ENCODE measurements around the gene HDAC4.

The HDAC4 gene

DNA sequence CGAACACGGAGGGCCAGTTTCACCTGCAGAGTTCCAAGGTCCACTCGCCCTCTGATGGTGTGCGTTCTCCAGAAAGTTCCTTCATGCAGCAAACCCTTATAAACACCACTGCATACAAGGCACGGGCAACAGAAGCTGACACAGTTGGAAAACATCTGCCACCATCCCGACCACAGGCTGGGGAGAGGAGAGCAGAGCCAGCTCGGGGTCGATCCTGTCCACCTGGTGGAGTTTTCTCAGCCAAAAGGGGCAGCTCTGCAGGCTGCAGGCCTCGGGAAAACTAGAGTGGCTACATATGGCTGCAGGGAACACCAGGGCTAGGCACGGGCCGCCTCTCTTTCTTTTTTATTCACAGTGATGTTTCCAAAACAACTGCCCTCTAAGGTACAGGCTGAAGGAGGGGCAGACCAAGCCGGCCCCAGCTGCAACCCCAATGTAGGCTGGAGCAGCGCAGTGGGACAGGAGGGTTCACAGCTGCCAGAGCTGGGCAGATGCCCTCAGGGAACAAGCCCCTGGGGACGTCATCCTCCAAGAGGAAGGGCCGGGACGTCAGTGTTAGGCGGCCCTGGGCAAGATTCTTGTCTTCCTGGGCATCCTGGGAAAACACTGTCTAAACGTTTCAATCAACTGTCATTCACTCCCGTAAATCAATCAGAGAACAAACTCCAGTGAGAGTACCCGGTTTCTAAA lies 278.3 kb downstream of the HDAC4 start:
- Histone ChIP-seq H3K9me3 (ENCODE audit: low read length) (no peaks in the 10 kb centered on the region), H3K27ac (ENCODE audit: low read depth, low read length) (no peak overlapping the region), H3K9ac (ENCODE audit: low read length) (no peak overlapping the region)

DNA sequence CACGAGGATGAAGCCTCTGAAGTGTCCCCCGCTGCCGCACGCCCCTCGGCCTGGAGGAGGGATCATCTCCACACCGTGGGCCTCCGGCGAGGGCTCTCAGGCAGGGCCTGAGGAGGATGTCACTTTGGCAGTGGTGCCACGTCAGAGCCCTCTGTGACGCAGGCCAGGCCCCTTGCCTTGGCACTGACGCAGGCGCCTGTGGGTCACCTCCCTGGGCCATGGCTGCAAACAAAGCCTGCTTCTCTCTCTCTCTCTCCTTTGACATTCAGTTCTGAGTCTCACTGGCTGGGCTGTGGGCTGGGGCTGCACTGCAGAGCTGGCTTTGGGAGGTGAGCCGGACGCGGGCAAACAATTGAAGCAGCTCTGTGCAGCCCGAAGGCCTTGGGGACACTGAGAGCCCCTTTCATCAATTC lies 279.2 kb downstream of the HDAC4 start:
- Histone ChIP-seq H3K9ac (ENCODE audit: low read length) (no peak overlapping the region), H3K4me1 (ENCODE audit: insufficient read depth, low read length) (peaks cover 11% of the 10 kb centered on the region), H3K36me3 (ENCODE audit: insufficient read depth, low read length) (peaks cover 41% of the 10 kb centered on the region), H3K27ac (ENCODE audit: low read depth, low read length) (no peak overlapping the region), H3K27me3 (ENCODE audit: control insufficient read depth in 1 of 2, insufficient read depth in 2 of 2, low read length in 2 of 2) (no peaks in the 10 kb centered on the region), H3K9me3 (ENCODE audit: low read length) (no peaks in the 10 kb centered on the region), H3K4me3 (ENCODE audit: low read depth in 1 of 2, low read length in 2 of 2) (no peak overlapping the region)

More for the DNA sequence above, 278.3 kb downstream of the HDAC4 start:
- H3K36me3 ChIP-seq (ENCODE audit: insufficient read depth, low read length), result peaks cover 43% of the 10 kb centered on the region
- no peaks in the 10 kb centered on the region for H3K27me3 ChIP-seq (ENCODE audit: control insufficient read depth in 1 of 2, insufficient read depth in 2 of 2, low read length in 2 of 2)
- no peak overlapping the region for H3K4me3 ChIP-seq (ENCODE audit: low read depth in 1 of 2, low read length in 2 of 2)
- peaks cover 11% of the 10 kb centered on the region for H3K4me1 ChIP-seq (ENCODE audit: insufficient read depth, low read length)

DNA sequence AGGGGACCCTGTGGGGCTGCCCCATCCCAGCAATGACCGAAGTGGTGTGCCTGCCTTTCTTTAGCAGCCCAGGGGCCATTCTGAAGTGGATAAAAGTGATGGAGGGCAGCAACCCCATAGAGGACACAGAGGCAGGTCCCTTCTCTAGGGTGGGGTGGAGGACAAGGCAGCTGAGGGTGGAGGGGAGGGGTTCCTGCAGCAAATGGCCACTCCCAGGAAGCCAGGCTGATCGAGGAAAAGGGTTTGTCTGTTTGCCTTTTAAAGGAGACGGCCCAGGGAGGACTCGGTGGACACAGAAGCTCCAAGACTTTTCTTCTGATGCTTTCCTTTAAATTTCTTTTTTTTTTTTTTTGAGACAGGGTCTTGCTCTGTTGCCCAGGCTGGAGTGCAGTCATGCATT lies 280.2 kb downstream of the HDAC4 start:
- Histone ChIP-seq H3K9ac (ENCODE audit: low read length) (no peak overlapping the region), H3K36me3 (ENCODE audit: insufficient read depth, low read length) (peaks cover 31% of the 10 kb centered on the region), H3K27ac (ENCODE audit: low read depth, low read length) (no peak overlapping the region), H3K9me3 (ENCODE audit: low read length) (no peaks in the 10 kb centered on the region), H3K4me1 (ENCODE audit: insufficient read depth, low read length) (peaks cover 11% of the 10 kb centered on the region), H3K4me3 (ENCODE audit: low read depth in 1 of 2, low read length in 2 of 2) (no peak overlapping the region), H3K27me3 (ENCODE audit: control insufficient read depth in 1 of 2, insufficient read depth in 2 of 2, low read length in 2 of 2) (no peaks in the 10 kb centered on the region)

DNA sequence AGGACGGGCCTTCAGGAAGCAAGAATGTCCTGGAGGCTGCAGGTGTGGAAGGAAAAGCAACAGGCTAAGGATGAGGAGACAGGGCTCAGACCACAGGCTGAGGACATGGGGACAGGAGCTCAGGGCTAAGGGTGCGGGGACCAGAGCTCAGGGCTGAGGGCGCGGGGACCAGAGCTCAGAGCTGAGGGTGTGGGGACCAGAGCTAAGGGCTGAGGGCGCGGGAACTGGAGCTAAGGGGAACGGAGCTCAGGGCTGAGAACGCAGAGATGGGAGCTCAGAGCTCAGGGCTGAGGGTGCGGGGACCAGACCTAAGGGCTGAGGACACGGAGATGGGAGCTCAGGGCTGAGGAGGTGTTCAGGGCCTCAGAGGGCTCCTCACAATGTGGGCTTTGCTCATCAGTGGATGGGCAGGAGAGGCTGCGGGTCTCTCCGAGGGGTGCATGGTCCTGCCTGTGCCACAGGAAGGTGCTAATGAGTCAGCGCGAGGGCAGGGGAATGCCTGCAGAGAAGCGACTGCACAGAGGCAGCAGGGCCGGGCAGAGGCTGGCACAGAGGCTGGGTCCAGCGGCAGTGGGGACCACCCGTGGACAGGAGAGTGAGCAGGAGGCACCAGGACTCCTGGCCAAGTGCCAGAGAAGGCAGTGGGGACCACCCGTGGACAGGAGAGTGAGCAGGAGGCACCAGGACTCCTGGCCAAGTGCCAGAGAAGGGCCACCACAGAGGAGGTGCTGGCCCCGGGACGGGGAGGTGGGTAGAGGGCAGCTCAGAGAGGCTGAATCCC lies 281.3 kb downstream of the HDAC4 start:
- Histone ChIP-seq H3K27me3 (ENCODE audit: control insufficient read depth in 1 of 2, insufficient read depth in 2 of 2, low read length in 2 of 2) (no peaks in the 10 kb centered on the region), H3K4me1 (ENCODE audit: insufficient read depth, low read length) (peaks cover 16% of the 10 kb centered on the region), H3K27ac (ENCODE audit: low read depth, low read length) (no peak overlapping the region), H3K4me3 (ENCODE audit: low read depth in 1 of 2, low read length in 2 of 2) (no peak overlapping the region), H3K36me3 (ENCODE audit: insufficient read depth, low read length) (peaks cover 25% of the 10 kb centered on the region), H3K9me3 (ENCODE audit: low read length) (no peaks in the 10 kb centered on the region), H3K9ac (ENCODE audit: low read length) (no peak overlapping the region)

DNA sequence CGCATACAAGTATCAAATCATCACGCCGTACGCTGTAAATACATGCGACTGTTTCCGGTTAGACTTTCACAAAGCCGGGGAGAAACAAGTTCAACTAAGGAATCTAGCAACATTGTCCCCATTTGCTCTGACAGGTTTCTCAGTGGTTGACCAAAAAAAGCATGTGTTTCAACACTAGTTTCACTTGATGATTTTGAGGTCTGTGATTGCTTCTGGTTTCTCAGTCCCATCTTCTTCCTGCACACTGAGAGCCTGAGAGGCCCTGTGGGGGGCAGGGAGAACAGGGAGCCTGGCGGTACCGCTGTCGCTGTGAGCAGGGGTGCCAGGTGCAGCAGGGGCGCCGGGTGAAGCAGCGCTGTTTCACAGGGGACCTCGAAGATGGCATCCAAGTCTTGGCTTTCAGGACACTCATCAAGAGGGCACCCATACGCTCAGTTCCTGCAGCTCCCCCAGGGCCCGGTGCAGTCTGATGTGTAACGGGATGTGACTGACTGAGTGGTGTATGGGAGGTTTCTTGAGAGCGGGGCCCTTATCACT lies 282.1 kb downstream of the HDAC4 start:
- no peak overlapping the region for H3K4me3 ChIP-seq (ENCODE audit: low read depth in 1 of 2, low read length in 2 of 2)

DNA sequence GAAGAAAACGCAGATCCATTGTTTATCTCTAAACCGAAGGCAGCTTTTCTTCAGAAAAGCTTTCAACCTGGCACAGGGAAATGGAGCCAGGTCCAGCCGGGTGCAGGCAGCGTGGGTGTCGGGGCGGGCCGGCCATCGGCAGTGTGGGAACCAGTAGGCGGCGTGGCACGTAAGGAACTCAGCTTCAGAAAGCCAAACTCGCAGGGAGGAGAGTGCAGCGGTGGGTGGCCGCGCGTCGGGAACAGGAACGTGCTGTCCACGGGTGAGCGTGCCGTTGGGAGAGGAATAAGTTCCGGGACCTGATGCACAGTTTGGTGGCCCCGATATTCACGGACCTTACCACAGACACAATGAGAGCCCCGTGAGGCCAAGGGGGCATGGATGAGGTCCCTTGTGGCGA lies 282.6 kb downstream of the HDAC4 start:
- no peaks in the 10 kb centered on the region for H3K27me3 ChIP-seq (ENCODE audit: control insufficient read depth in 1 of 2, insufficient read depth in 2 of 2, low read length in 2 of 2)
- no peak overlapping the region for H3K9ac ChIP-seq (ENCODE audit: low read length)
- no peaks in the 10 kb centered on the region for H3K9me3 ChIP-seq (ENCODE audit: low read length)
- H3K4me1 ChIP-seq (ENCODE audit: insufficient read depth, low read length), result peaks cover 29% of the 10 kb centered on the region
- H3K27ac ChIP-seq (ENCODE audit: low read depth, low read length), result no peak overlapping the region
- H3K36me3 ChIP-seq (ENCODE audit: insufficient read depth, low read length), result peaks cover 17% of the 10 kb centered on the region
- no peak overlapping the region for H3K4me3 ChIP-seq (ENCODE audit: low read depth in 1 of 2, low read length in 2 of 2)

More for the DNA sequence above, 282.1 kb downstream of the HDAC4 start:
- no peak overlapping the region for H3K27ac ChIP-seq (ENCODE audit: low read depth, low read length)
- no peaks in the 10 kb centered on the region for H3K27me3 ChIP-seq (ENCODE audit: control insufficient read depth in 1 of 2, insufficient read depth in 2 of 2, low read length in 2 of 2)
- peaks cover 21% of the 10 kb centered on the region for H3K36me3 ChIP-seq (ENCODE audit: insufficient read depth, low read length)
- H3K9me3 ChIP-seq (ENCODE audit: low read length), result no peaks in the 10 kb centered on the region
- H3K9ac ChIP-seq (ENCODE audit: low read length), result no peak overlapping the region
- H3K4me1 ChIP-seq (ENCODE audit: insufficient read depth, low read length), result peaks cover 24% of the 10 kb centered on the region

DNA sequence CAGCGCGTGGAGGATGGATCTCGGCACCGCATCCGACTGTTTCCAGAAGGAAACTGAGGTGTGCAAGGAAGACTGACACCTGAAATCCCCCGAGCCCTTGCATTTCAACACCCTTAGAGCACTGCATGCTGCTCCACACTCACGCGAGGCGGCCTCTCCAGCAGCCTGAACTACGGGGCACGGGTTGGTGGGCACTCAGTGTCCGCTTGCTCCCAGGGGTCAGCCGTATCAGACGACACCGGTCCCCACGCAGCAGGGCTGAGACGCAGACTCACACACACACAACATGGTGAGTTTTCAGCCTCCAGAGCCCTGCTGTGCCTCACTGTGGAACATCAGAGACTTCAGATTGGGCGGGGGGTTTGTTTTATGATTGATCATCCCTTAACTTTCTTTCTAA lies 283.0 kb downstream of the HDAC4 start:
- H3K27me3 ChIP-seq (ENCODE audit: control insufficient read depth in 1 of 2, insufficient read depth in 2 of 2, low read length in 2 of 2), result no peaks in the 10 kb centered on the region
- peaks cover 33% of the 10 kb centered on the region for H3K4me1 ChIP-seq (ENCODE audit: insufficient read depth, low read length)
- no peaks in the 10 kb centered on the region for H3K9me3 ChIP-seq (ENCODE audit: low read length)
- H3K27ac ChIP-seq (ENCODE audit: low read depth, low read length), result no peak overlapping the region
- peaks cover 17% of the 10 kb centered on the region for H3K36me3 ChIP-seq (ENCODE audit: insufficient read depth, low read length)
- H3K4me3 ChIP-seq (ENCODE audit: low read depth in 1 of 2, low read length in 2 of 2), result no peak overlapping the region
- H3K9ac ChIP-seq (ENCODE audit: low read length), result no peak overlapping the region

DNA sequence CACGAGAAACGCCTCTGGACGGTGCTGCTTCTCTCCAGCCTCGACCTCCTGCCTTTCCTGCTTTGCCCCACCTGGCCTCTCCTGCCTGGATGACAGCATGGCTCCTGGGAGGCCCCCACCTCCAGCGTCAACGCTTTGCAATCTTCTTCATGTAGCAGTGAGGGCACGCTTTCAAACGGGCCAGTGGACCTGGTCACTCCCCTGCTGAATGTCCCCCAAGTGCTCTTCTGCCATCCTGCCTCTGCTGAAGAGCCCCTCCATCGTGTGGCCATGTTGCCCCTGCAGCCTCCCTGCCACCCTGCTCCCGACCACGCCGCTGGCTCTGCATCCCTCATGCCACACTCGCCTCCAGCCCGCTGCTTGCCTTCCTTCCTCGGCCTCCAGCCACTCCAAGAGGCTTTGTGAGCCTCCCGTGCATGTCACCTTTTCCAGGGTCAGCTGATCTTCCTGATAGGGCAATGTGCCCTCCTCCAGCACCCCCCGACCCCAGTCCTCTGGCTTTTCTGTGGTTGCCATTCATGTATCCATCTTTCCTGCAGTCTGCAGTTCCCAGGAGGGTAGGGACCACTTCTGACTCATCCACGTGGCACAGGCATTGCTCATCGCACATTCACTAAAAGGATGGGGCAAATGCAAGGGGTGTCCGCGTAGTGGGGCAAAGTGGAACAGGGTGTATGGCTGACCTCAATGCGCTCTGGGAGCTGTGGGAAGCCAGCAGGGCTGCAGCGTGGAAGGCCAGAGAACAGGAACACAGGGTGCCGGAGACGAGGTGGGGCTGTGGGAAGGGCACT lies 284.2 kb downstream of the HDAC4 start:
- no peaks in the 10 kb centered on the region for H3K9me3 ChIP-seq (ENCODE audit: low read length)
- peaks cover 26% of the 10 kb centered on the region for H3K36me3 ChIP-seq (ENCODE audit: insufficient read depth, low read length)
- peak overlapping the region; percentile 33 for H3K27ac ChIP-seq (ENCODE audit: low read depth, low read length)
- H3K4me3 ChIP-seq (ENCODE audit: low read depth in 1 of 2, low read length in 2 of 2), result no peak overlapping the region
- H3K9ac ChIP-seq (ENCODE audit: low read length), result no peak overlapping the region
- peaks cover 35% of the 10 kb centered on the region for H3K4me1 ChIP-seq (ENCODE audit: insufficient read depth, low read length)
- H3K27me3 ChIP-seq (ENCODE audit: control insufficient read depth in 1 of 2, insufficient read depth in 2 of 2, low read length in 2 of 2), result no peaks in the 10 kb centered on the region

DNA sequence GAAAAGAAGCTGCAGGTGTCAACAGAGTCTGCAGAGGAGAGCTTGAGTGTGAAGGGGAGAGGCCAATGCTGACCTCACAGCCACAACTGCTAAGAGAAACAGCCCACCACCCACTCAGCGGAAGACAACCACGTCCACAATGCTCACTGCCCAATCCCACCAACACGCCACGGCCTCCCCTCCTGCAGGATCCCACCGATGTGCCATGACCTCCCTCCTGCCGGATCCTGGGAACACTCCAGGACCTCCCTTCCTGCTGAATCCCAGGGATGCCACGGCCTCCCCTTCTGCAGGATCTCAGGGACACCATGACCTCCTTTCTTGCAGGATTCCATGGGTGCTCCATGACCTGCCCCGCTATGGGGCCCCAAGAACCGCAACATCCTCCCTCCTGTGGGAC lies 285.2 kb downstream of the HDAC4 start:
- Histone ChIP-seq H3K27ac (ENCODE audit: low read depth, low read length) (no peak overlapping the region), H3K4me3 (ENCODE audit: low read depth in 1 of 2, low read length in 2 of 2) (no peak overlapping the region), H3K9ac (ENCODE audit: low read length) (no peak overlapping the region), H3K27me3 (ENCODE audit: control insufficient read depth in 1 of 2, insufficient read depth in 2 of 2, low read length in 2 of 2) (no peaks in the 10 kb centered on the region), H3K4me1 (ENCODE audit: insufficient read depth, low read length) (peaks cover 43% of the 10 kb centered on the region), H3K36me3 (ENCODE audit: insufficient read depth, low read length) (peaks cover 33% of the 10 kb centered on the region), H3K9me3 (ENCODE audit: low read length) (no peaks in the 10 kb centered on the region)

DNA sequence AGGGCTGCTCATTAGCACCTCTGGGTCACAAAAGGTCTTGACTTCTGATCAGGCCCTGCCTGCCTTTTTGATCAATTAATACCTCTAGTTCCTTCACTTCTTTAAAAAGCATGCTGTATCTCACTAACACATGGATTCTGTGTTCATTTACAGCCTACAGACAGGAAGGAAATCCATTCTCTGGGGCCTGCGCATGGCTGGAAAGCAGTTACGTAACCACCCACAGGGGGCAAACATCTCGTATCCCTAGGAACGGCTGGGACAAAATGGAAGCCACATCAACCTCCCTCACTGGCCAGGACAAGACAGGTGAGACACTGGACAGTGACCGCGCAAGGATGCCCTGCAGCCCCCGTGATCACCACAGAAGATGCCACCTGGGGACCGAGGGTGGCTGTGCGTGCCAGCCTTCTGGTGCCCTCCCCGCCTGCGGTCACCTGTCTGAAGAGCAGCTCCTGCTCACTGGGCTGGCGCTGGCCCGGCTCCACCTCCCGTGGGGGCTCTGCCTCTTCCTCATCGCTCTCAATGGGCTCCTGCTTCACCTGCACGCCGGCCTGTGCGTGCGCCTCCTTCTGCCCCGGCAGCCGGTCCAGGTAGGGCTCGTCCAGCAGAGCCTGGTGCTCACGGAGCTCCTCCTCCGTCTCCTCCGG lies 286.1 kb downstream of the HDAC4 start:
- Histone ChIP-seq H3K27me3 (ENCODE audit: control insufficient read depth in 1 of 2, insufficient read depth in 2 of 2, low read length in 2 of 2) (no peaks in the 10 kb centered on the region), H3K9ac (ENCODE audit: low read length) (peak overlapping the region; percentile 5), H3K4me3 (ENCODE audit: low read depth in 1 of 2, low read length in 2 of 2) (peak overlapping the region in 1 of 2 donors; percentile 16), H3K36me3 (ENCODE audit: insufficient read depth, low read length) (peaks cover 42% of the 10 kb centered on the region), H3K4me1 (ENCODE audit: insufficient read depth, low read length) (peaks cover 52% of the 10 kb centered on the region), H3K27ac (ENCODE audit: low read depth, low read length) (peak overlapping the region; percentile 78), H3K9me3 (ENCODE audit: low read length) (no peaks in the 10 kb centered on the region)
